ENCODE results near the gene ABLIM2.
"Not testable (repeated sequence)": the region's sequence is repeated elsewhere in the genome, so short reads cannot be mapped to it uniquely, and the experiment has no call there.

The ABLIM2 gene

DNA sequence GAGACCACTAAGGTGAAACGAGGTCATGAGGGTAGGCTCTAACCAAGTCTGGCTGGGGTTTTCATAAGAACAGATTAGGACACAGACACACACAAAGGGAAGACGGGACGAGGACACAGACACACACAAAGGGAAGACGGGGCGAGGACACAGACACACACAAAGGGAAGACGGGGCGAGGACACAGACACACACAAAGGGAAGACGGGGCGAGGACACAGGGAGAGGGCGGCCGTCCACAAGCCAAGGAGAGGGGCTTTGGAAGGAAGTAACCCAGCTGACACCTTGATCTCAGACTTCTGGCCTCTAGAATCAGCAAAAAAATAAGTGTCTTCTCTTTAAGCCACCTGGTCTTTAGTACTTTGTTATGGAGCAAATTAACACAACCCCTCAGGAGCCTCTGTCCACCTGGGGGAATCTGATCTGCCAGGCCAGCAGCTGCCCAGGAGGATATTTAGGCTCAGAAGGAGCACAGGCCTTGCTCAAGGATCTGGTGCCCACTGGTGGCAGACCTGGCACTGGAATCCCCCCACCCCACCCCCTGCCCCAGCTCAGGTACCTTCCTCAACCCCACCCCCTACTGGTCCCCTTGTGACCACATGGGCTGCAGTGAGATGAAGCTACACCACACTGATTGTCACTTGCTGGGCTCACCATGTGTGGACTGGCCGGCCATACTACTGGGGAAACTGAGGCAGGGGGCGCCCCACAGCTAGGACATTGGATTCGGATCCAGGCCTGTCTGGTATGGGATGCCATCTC is 2.8 kb downstream of the ABLIM2 start:
- DNase-seq = no peak

DNA sequence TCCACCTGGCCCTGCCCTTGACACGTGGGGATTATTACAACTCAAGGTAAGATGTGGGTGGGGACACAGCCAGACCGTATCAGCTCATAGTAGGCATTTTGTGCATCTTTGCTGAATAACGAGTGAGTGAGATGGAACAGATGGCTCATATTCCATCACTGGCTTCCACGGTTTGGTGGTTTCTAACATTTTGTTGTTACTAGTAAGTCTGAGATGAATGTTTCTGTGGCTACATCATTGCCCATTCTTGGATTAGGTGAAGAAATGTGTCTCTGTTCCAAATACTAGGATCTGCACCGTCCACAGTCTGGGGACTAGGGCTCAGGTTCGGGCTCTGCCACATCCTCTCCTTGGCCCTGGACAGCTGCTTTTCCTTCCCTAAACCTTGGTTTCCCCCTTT is 3.6 kb downstream of the ABLIM2 start:
- DNase-seq = no peak

DNA sequence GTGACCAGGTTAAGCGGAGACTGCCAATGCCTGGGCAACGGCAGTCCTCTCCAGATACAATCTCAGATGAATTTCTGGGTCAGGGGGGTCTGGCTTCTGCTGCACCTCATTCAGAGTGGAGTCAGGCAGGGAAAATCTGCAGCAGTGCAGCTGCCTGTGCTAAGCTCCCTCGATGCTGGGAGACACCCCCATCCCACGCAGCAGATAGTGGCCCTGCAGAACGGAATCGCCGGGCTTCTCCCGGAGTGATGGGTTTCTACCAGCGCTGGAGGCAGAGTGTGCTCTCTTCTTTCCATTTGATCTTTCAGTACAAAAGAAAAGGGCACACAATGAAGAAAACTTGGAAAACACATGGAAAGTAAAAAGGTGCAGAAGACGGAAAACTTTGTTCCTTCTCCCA is 5.2 kb downstream of the ABLIM2 start:
- DNase-seq = no peak

- DNase-seq = no peak
Measured at GRCh38 chr4:8152865-8153257, 5.8 kb downstream of the ABLIM2 start.

DNA sequence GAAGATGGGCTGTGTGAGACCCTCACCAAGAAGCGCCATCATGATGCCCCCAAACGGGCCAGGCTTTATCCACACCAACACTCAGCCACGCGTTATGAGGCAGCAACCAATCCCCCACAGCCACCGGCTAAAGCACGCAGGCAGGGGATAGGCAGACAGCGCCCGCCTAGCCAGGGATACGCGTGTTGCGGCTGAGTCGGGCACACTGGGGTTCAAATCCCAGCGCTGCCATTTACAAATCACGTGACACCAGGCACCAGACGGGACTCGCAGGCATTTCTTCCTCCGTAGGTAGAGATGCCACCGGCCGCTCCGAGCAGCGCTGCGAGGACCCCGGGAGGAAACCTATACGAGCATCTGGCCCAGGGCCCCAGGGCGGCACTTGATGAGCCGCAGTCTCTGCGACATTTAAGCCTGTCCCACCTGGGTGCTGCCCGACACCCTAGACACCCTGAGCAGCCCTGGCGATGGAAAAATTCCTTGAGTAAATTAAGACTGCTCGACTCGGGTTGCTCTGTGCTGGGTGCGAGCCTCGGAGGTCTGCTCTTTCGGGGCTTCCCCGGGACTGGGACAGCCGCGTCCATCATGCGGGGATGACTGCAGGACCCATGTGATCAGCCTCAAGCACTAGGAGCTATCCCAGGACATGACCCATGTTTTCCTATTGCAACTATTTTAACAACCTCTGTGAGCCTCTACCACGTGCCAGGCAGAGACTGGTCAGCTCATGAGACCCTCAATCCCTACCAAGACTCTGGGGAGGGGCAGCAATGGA is 6.3 kb downstream of the ABLIM2 start:
- no peak for DNase-seq

DNA sequence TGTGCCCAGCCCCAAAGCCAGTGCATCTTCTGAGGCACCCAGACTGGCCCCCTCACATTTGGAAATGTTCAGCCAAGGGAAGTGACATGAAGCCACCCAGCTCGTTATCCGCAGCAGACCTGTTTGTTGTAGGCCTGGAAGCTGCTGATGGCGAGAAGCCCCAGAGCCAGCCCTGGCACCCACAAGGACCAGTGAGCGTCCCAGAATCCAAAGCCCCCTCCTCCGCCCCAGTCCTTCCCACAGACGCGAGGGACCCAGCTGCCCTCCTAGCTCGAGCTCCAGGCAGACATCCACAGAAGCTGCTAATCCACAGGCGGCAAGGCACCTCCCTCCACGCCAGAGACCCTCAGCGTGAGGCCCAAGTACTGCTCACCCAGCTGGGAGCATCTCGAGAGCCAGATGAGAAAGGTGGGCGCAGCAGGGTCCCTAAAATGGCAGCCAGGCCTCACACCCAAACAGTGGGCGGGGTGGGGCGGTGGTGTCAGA is 7.4 kb downstream of the ABLIM2 start:
- no peak for DNase-seq

DNA sequence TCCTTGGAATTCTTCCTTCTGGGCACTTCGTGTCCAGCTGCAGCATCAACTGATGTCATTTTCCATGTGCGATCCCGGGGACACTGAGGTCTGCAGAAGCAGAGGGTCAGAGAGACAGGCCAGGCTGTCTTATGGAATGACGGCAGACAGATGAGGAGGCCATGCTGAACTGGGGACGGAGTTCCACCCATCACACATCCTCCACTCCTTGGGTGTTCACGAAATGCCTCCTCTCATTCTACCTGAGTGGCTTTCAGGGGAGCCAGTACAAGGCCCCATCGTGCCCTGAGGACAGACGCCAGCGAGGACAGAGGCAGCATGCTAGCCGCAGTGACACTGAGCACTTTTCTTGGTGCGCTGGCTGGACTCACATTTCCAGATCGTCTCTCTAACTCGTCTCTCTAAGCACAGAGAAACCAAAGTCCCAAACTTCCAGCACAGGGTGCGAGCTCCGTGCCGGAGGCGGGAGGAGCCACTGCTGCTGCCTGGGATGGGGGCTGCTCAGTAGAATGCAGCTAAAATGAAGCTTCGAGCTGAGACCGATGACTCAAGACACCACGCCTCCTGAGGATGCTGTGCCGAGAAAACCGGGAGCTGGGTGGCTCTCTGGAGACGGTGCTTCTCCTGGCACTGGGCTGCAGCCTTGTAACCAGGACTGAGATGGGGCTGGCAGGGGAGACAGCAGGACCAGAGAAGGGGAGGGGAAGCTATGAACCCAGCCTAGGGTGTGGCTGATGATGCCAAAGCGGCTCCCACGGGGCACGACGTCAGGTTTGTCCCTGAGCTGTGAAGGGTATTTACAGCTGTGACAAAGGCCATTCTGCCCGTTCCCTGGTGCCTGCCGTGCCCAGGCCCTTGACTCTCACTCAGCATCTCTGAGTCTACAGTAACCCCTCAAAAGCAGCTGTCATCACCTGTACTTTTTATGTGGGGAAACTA is 8.2 kb downstream of the ABLIM2 start:
- DNase-seq = no peak

DNA sequence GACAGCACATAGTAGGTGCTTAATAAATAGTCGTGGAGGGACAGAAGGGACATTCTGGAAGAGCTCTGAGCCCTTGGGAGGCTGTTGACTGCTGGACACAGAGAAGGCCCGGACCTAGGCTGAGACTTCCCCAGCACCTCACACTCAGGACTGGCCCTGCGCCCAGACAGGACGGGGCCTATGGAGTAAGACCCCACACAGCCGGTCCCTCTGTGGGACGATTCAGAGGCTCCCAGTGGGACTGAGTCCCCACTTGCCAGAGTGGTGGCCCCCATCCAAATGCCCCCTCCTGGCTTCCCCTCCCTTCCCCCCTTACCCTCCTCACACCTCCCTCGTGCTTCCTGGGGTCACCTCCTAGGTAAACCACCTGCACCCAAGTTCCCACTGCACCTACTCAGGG is 8.9 kb downstream of the ABLIM2 start:
- DNase-seq = no peak

GRCh38 chr4:8148785-8149435 is 9.7 kb downstream of the ABLIM2 start:
- DNase-seq = no peak

- DNase-seq = no peak
Measured at GRCh38 chr4:8148159-8148558, 10.5 kb downstream of the ABLIM2 start.

DNA sequence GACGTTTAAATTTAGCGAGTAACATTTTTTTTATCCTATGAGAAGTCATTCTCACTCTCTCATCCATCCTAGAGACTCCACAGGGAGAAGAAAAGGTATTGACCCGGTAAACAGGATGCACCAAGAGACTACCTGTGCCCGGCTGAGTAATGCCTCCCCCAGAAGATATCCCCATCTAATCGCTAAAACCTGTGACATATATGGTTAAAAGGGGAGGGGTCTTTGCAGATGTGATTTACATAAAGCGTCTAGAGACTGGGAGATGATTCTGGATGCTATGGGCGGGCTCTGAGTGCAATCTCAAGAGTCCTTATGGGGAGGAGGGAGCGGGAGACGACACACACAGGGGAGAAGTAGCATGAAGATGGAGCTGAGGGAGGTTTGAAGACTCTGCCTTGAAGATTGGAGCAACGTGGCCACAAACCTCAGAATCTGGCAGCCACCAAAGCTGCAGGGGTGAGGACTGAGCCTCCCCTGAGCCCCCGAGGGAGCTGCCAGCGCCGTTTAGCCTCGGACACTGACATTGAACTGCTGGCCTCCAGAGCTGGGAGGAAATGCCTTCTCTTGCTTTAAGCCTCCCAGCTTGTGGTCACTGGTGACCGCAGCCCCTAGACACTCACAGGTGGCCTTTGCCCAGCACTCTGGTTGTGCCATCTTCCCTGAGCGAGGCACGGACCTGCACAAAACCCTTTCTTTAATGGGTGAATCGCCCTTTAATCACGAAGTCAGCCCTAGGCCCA is 11.2 kb downstream of the ABLIM2 start:
- no peak for DNase-seq

GRCh38 chr4:8146157-8146556 is 12.5 kb downstream of the ABLIM2 start:
- no peak for DNase-seq

DNA sequence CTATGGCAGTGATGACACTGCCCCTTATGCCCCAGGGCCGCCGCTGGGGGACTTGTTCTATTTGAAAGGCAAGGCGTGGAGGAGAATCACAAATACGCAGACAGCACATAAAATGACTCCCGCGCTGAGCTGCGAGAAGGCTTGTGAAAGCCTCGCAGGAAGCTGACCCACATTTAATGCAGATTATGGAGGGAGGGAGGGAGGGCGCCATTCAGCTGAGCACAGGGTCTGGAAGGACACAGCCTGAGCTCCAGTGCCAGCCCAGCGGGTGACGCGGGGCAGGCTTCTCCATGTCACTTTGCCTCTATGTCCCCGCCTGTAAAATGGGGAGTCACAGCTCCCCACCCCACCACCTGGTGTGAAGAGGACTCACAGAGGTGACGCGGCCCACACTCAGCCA is 14.3 kb downstream of the ABLIM2 start:
- DNase-seq = no peak

GRCh38 chr4:8143392-8144140 is 15.0 kb downstream of the ABLIM2 start:
- DNase-seq = no peak

GRCh38 chr4:8142556-8142955 is 16.1 kb downstream of the ABLIM2 start:
- DNase-seq = no peak

DNA sequence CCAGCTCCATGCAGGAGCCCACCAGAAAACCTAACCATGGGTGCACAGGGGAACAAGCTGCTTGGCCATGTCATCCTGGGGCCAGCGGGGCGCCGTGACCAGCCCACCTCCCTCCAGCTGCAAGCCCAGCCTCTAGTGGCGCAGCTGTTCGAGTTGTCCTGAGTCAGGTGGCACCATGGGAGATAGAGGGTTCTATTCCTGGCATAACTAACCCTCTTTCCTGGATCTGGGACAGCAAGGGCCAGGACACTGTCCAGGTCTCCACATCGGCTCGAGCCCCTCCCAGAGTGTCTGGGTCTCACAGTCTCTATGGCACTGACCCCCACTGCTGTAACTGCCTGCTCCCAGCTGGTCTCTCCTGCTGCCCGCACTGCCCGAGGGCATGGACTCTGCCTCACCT is 16.7 kb downstream of the ABLIM2 start:
- DNase-seq = no peak

- no peak for DNase-seq
Measured at GRCh38 chr4:8140915-8141314, 17.7 kb downstream of the ABLIM2 start.

GRCh38 chr4:8139726-8140125 is 18.9 kb downstream of the ABLIM2 start:
- not testable (repeated sequence) for DNase-seq

DNA sequence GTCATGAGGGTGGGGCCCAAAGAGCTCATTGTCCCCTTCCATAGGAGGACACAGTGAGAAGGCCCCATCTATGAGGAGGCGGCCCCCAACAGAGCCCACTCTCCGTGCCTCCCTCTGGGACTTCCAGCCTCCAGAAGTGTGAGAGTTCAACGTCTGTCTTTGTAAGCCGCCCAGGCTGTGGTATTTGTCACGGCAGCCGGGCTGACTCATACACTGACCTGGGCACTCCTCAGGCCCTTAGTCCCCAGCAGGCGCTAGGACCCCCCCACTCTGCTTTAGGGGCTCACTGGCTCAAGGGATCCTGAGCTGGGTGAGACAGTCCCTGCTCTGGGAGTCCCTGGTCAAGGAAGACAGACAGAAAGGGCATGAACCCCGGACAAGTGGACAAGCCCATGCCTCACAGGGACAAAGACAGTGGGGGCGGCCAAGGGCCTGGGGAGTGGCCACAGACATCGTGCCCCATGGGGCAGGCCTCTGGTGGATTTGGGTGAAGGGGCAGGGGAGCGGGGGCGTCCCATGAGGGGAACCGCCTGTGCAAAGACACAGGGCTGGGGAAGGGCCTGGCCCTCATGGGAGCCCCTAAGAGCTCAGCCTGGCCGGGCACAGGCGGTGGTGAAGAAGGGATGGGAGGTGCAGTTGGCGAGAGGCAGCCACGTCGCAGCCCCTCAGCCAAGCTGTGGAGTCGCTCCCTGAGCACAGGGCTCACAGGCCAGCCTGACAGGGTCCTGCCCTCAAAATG is 21.5 kb downstream of the ABLIM2 start:
- no peak for DNase-seq

DNA sequence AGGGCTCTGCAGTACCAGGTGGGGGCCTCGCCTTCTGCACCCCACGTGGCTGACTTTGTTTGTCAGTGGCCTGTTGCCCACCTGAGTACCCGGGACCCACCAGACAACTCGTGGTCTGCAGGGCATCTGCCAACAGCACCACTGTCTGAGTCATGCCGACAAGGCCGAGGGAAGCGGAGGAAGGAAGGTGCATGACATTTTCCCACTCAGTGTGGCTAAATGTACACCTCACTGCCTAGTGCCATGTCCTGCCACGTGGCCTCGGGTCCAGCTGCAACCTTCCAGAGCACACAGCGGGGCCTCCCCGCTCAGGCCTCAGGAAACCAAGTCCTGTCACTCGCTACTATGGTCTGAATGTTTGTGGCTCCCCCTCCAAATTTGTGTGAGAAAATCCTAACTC is 22.1 kb downstream of the ABLIM2 start:
- DNase-seq = no peak
